SU-DHL-6 (cell line): ENCODE data around the gene BAIAP3.

Experiments
- CTCF ChIP-seq: fragments of 200-600 bp; sonication (generic); IDR thresholded peaks from one replicate; pipeline ENCODE4 v1.5.1; 2017; ENCODE audit warnings: antibody characterized with exemption, mild to moderate bottlenecking, low read length, moderate library complexity; ENCODE audit not compliant: insufficient read depth, poor library complexity, severe bottlenecking
- EZH2phosphoT487 ChIP-seq: fragments of 200-600 bp; sonication (generic), shearing (Covaris generic); conservative IDR thresholded peaks from 2 replicates; pipeline ENCODE4 v1.6.1; 2018; ENCODE audit warnings: mild to moderate bottlenecking, antibody characterized with exemption, low read length, moderate library complexity, mixed read lengths

GRCh38 chr16:1322407-1322806 lies 11.0 kb upstream of the BAIAP3 start:
- TF ChIP-seq CTCF: no peak
- no peak for TF ChIP-seq EZH2phosphoT487
